Sciatic nerve (tissue), 2 donors: ENCODE results near the gene CYS1. TPM values are rescaled to one million over a fixed set of nuclear protein-coding genes. Genes with fewer than 3 reads are reported as not detected.
A peak's percentile ranks its signal among the peaks of the same experiment; 100 is the strongest.

Experiments used
- ATAC-seq: fragments of 200-7000 bp; cut with Tn5 transposase; one replicate; pipeline ENCODE4 v1.9.1; 2020; ENCODE audit warnings: mild to moderate bottlenecking, moderate library complexity
- DNase-seq: peaks from one replicate; pipeline ENCODE4 v3.0.0-alpha.2; 2020; ENCODE audit warnings: low spot score
- intact Hi-C: fragments of 100-400 bp; cut with DNase I; formaldehyde crosslinking; loops from one replicate; pipeline ENCODE4 v1.14.2; 2022
- total RNA-seq: library from RNA; stranded (reverse); fragmentation: NEBNext Ultra II Directional; extraction: Animal tissue kit (Norgen Biotek cat#: 25700); gene quantifications from one replicate; pipeline ENCODE4 v1.2.1, GENCODE V29; 2021
- donor health status: DM: no; HTN: no; CAD: no.
- donor health status: DM: no; HTN: no; CAD: no.

The CYS1 gene
- total RNA-seq, 1 donor from 2014 or later = 9.3 TPM

- DNase-seq = no peak
- ATAC-seq = no peak
- intact Hi-C loops = loop anchor here (10.0 kb wide), 1 partner anchor 357 kb away; no protein-coding TSS in a partner anchor
These were observed 2.2 kb downstream of the CYS1 start for GRCh38 chr2:10078001-10078400.

- intact Hi-C loops = loop anchor here (10.0 kb wide), 1 partner anchor 358 kb away; no protein-coding TSS in a partner anchor
- DNase-seq (no peak), ATAC-seq (no peak)
These were observed 3.2 kb downstream of the CYS1 start for GRCh38 chr2:10076988-10077527.

GRCh38 chr2:10076511-10076910 is 3.7 kb downstream of the CYS1 start:
- DNase-seq (no peak), ATAC-seq (no peak)
- intact Hi-C loops = loop anchor here (10.0 kb wide), 1 partner anchor 358 kb away; no protein-coding TSS in a partner anchor

GRCh38 chr2:10075571-10076209 is 4.5 kb downstream of the CYS1 start:
- intact Hi-C loops = loop anchor here (10.0 kb wide), 1 partner anchor 359 kb away; no protein-coding TSS in a partner anchor
- DNase-seq = no peak
- ATAC-seq = no peak

GRCh38 chr2:10075101-10075500 is 5.1 kb downstream of the CYS1 start:
- DNase-seq = no peak
- intact Hi-C loops = loop anchor here (10.0 kb wide), 1 partner anchor 360 kb away; no protein-coding TSS in a partner anchor
- ATAC-seq = no peak

GRCh38 chr2:10073706-10074105 is 6.5 kb downstream of the CYS1 start:
- no peak for DNase-seq
- ATAC-seq = peak; percentile 7
- intact Hi-C loops = loop anchor here (10.0 kb wide), 1 partner anchor 361 kb away; no protein-coding TSS in a partner anchor

- intact Hi-C loops = loop anchor here (10.0 kb wide), 1 partner anchor 362 kb away; no protein-coding TSS in a partner anchor
- peak; percentile 92 for ATAC-seq
- peak; percentile 88 for DNase-seq
These were observed 7.3 kb downstream of the CYS1 start for GRCh38 chr2:10072656-10073480.

- DNase-seq (no peak), ATAC-seq (no peak)
- intact Hi-C loops = loop anchor here (10.0 kb wide), 1 partner anchor 363 kb away; no protein-coding TSS in a partner anchor
These were observed 8.6 kb downstream of the CYS1 start for GRCh38 chr2:10071595-10071994.

- ATAC-seq (no peak), DNase-seq (no peak)
- intact Hi-C loops = loop anchor here (10.0 kb wide), 1 partner anchor 364 kb away; no protein-coding TSS in a partner anchor
These were observed 9.0 kb downstream of the CYS1 start for GRCh38 chr2:10071176-10071575.

GRCh38 chr2:10067881-10068280 is 12.3 kb downstream of the CYS1 start:
- ATAC-seq (no peak), DNase-seq (no peak)
- intact Hi-C loops = no loop called here

- peak; percentile 1 for DNase-seq
- intact Hi-C loops = no loop called here
- ATAC-seq = no peak
These were observed 12.9 kb downstream of the CYS1 start for GRCh38 chr2:10067330-10067729.

- ATAC-seq = no peak
- intact Hi-C loops = no loop called here
- DNase-seq = peak; percentile 34
These were observed 14.5 kb downstream of the CYS1 start for GRCh38 chr2:10065773-10066055.

GRCh38 chr2:10064932-10065772 is 15.1 kb downstream of the CYS1 start:
- intact Hi-C loops = no loop called here
- ATAC-seq (no peak), DNase-seq (no peak)

GRCh38 chr2:10063566-10063965 is 16.6 kb downstream of the CYS1 start:
- ATAC-seq (no peak), DNase-seq (no peak)
- intact Hi-C loops = no loop called here

- intact Hi-C loops = no loop called here
- ATAC-seq = no peak
- DNase-seq = no peak
These were observed 17.3 kb downstream of the CYS1 start for GRCh38 chr2:10062931-10063365.

- intact Hi-C loops = no loop called here
- no peak for ATAC-seq
- DNase-seq = no peak
These were observed 18.8 kb downstream of the CYS1 start for GRCh38 chr2:10061221-10061925.

- ATAC-seq (no peak), DNase-seq (peak; percentile 51)
- intact Hi-C loops = loop anchor here (10.0 kb wide), 2 partner anchors 75 to 245 kb away; no protein-coding TSS in a partner anchor
These were observed 20.5 kb downstream of the CYS1 start for GRCh38 chr2:10059552-10060335.

- DNase-seq (no peak), ATAC-seq (no peak)
- intact Hi-C loops = loop anchor here (10.0 kb wide), 2 partner anchors 74 to 244 kb away; no protein-coding TSS in a partner anchor
These were observed 21.2 kb downstream of the CYS1 start for GRCh38 chr2:10059016-10059351.
